T-helper 1 cell treated with Interleukin-12 subunit alpha and Interleukin-12 subunit beta and Interleukin-4 antibody, amounts not matched to agents 30 μg/mL and 1 μg/mL, for 36 hours (primary cell): ENCODE data around the gene DHX9.
"Not testable (repeated sequence)": the region's sequence is repeated elsewhere in the genome, so short reads cannot be mapped to it uniquely, and the experiment has no call there.

ENCODE experiments used
- H3K27ac Mint-ChIP-seq: one replicate; pipeline ENCODE4 v1.8.0; 2021; ENCODE audit warnings: mild to moderate bottlenecking, mixed read lengths
- H3K27me3 Mint-ChIP-seq: one replicate; pipeline ENCODE4 v1.8.0; 2021; ENCODE audit warnings: low read depth, mixed read lengths
- H3K36me3 Mint-ChIP-seq: one replicate; pipeline ENCODE4 v1.8.0; 2021; ENCODE audit warnings: low read depth, mixed read lengths
- H3K4me1 Mint-ChIP-seq: one replicate; pipeline ENCODE4 v1.8.0; 2021; ENCODE audit warnings: low read depth, mixed read lengths
- H3K4me3 Mint-ChIP-seq: one replicate; pipeline ENCODE4 v1.8.0; 2021; ENCODE audit warnings: mild to moderate bottlenecking, moderate library complexity, mixed read lengths
- H3K9me3 Mint-ChIP-seq: one replicate; pipeline ENCODE4 v1.8.0; 2021; ENCODE audit warnings: mixed read lengths

Gene DHX9

GRCh38 chr1:182888736-182889531 lies 49.8 kb downstream of the DHX9 start:
- H3K9me3 Mint-ChIP-seq = no peaks in the 10 kb centered on the region
- H3K36me3 Mint-ChIP-seq = peaks cover 60% of the 10 kb centered on the region
- H3K4me3 Mint-ChIP-seq = no peak overlapping the region
- peak overlapping the region; percentile 46 for H3K27ac Mint-ChIP-seq
- peaks cover 26% of the 10 kb centered on the region for H3K4me1 Mint-ChIP-seq
- H3K27me3 Mint-ChIP-seq = peaks cover 5% of the 10 kb centered on the region

GRCh38 chr1:182889997-182890396 lies 50.9 kb downstream of the DHX9 start:
- Mint-ChIP-seq H3K36me3 (peaks cover 52% of the 10 kb centered on the region), H3K9me3 (no peaks in the 10 kb centered on the region), H3K27ac (no peak overlapping the region)

GRCh38 chr1:182890927-182891610 lies 51.9 kb downstream of the DHX9 start:
- Mint-ChIP-seq H3K36me3 (peaks cover 44% of the 10 kb centered on the region), H3K27ac (no peak overlapping the region), H3K4me1 (peaks cover 22% of the 10 kb centered on the region), H3K27me3 (peaks cover 19% of the 10 kb centered on the region), H3K9me3 (no peaks in the 10 kb centered on the region), H3K4me3 (no peak overlapping the region)

More at GRCh38 chr1:182889997-182890396, 50.9 kb downstream of the DHX9 start:
- Mint-ChIP-seq H3K4me3 (no peak overlapping the region), H3K4me1 (peaks cover 24% of the 10 kb centered on the region), H3K27me3 (peaks cover 16% of the 10 kb centered on the region)

GRCh38 chr1:182897696-182898095 lies 58.5 kb downstream of the DHX9 start:
- H3K4me3 Mint-ChIP-seq = no peak overlapping the region
- no peaks in the 10 kb centered on the region for H3K4me1 Mint-ChIP-seq
- no peak overlapping the region for H3K27ac Mint-ChIP-seq
- H3K9me3 Mint-ChIP-seq = no peaks in the 10 kb centered on the region
- H3K27me3 Mint-ChIP-seq = peaks cover 23% of the 10 kb centered on the region
- no peaks in the 10 kb centered on the region for H3K36me3 Mint-ChIP-seq

- not testable (repeated sequence) for H3K9me3 Mint-ChIP-seq, H3K27me3 Mint-ChIP-seq, H3K4me3 Mint-ChIP-seq, H3K4me1 Mint-ChIP-seq, H3K27ac Mint-ChIP-seq, H3K36me3 Mint-ChIP-seq
Measured at GRCh38 chr1:182901946-182902345, 62.8 kb downstream of the DHX9 start.

GRCh38 chr1:182905321-182905720 lies 66.2 kb downstream of the DHX9 start:
- Mint-ChIP-seq H3K36me3 (no peaks in the 10 kb centered on the region), H3K27ac (no peak overlapping the region), H3K9me3 (no peaks in the 10 kb centered on the region), H3K4me1 (no peaks in the 10 kb centered on the region), H3K27me3 (peaks cover 12% of the 10 kb centered on the region), H3K4me3 (no peak overlapping the region)

GRCh38 chr1:182909578-182909977 lies 70.4 kb downstream of the DHX9 start:
- Mint-ChIP-seq H3K27ac (no peak overlapping the region), H3K9me3 (no peaks in the 10 kb centered on the region), H3K36me3 (no peaks in the 10 kb centered on the region)

GRCh38 chr1:182910143-182910542 lies 71.0 kb downstream of the DHX9 start:
- Mint-ChIP-seq H3K4me3 (no peak overlapping the region), H3K27me3 (peaks cover 9% of the 10 kb centered on the region), H3K4me1 (no peaks in the 10 kb centered on the region), H3K9me3 (no peaks in the 10 kb centered on the region), H3K27ac (no peak overlapping the region), H3K36me3 (no peaks in the 10 kb centered on the region)

More at GRCh38 chr1:182909578-182909977, 70.4 kb downstream of the DHX9 start:
- Mint-ChIP-seq H3K27me3 (peaks cover 9% of the 10 kb centered on the region), H3K4me1 (no peaks in the 10 kb centered on the region), H3K4me3 (no peak overlapping the region)

GRCh38 chr1:182913401-182913800 lies 74.3 kb downstream of the DHX9 start:
- Mint-ChIP-seq H3K27me3 (peaks cover 18% of the 10 kb centered on the region), H3K36me3 (no peaks in the 10 kb centered on the region), H3K9me3 (no peaks in the 10 kb centered on the region), H3K4me3 (no peak overlapping the region), H3K4me1 (no peaks in the 10 kb centered on the region), H3K27ac (no peak overlapping the region)

GRCh38 chr1:182917378-182917777 lies 78.2 kb downstream of the DHX9 start:
- H3K36me3 Mint-ChIP-seq = no peaks in the 10 kb centered on the region
- peaks cover 16% of the 10 kb centered on the region for H3K27me3 Mint-ChIP-seq
- H3K27ac Mint-ChIP-seq = no peak overlapping the region
- H3K9me3 Mint-ChIP-seq = no peaks in the 10 kb centered on the region
- H3K4me3 Mint-ChIP-seq = no peak overlapping the region
- H3K4me1 Mint-ChIP-seq = no peaks in the 10 kb centered on the region

GRCh38 chr1:182925661-182926060 lies 86.5 kb downstream of the DHX9 start:
- no peaks in the 10 kb centered on the region for H3K4me1 Mint-ChIP-seq
- no peaks in the 10 kb centered on the region for H3K36me3 Mint-ChIP-seq
- no peak overlapping the region for H3K27ac Mint-ChIP-seq
- no peaks in the 10 kb centered on the region for H3K9me3 Mint-ChIP-seq
- H3K4me3 Mint-ChIP-seq = no peak overlapping the region
- H3K27me3 Mint-ChIP-seq = peaks cover 22% of the 10 kb centered on the region

GRCh38 chr1:182927693-182928433 lies 88.7 kb downstream of the DHX9 start:
- Mint-ChIP-seq H3K4me1 (no peaks in the 10 kb centered on the region), H3K9me3 (no peaks in the 10 kb centered on the region), H3K36me3 (no peaks in the 10 kb centered on the region), H3K27me3 (peaks cover 22% of the 10 kb centered on the region), H3K4me3 (no peak overlapping the region), H3K27ac (no peak overlapping the region)

GRCh38 chr1:182930985-182931384 lies 91.8 kb downstream of the DHX9 start:
- no peak overlapping the region for H3K4me3 Mint-ChIP-seq
- H3K36me3 Mint-ChIP-seq = no peaks in the 10 kb centered on the region
- H3K27me3 Mint-ChIP-seq = peaks cover 19% of the 10 kb centered on the region
- no peak overlapping the region for H3K27ac Mint-ChIP-seq
- H3K4me1 Mint-ChIP-seq = no peaks in the 10 kb centered on the region
- H3K9me3 Mint-ChIP-seq = no peaks in the 10 kb centered on the region

- H3K9me3 Mint-ChIP-seq = no peaks in the 10 kb centered on the region
- H3K36me3 Mint-ChIP-seq = no peaks in the 10 kb centered on the region
- no peak overlapping the region for H3K27ac Mint-ChIP-seq
- peaks cover 38% of the 10 kb centered on the region for H3K27me3 Mint-ChIP-seq
- H3K4me1 Mint-ChIP-seq = no peaks in the 10 kb centered on the region
- no peak overlapping the region for H3K4me3 Mint-ChIP-seq
Measured at GRCh38 chr1:182935716-182936115, 96.6 kb downstream of the DHX9 start.
